Measurements from ENCODE around the gene PEX5.

- TF ChIP-seq ZNF274 (IDR thresholded peaks at IDR 0.05; ENCODE audit: low read depth, low read length) (no peak), SUZ12 (IDR thresholded peaks at IDR 0.05; ENCODE audit: extremely low read depth, insufficient read depth, insufficient read length) (no peak), YY1 (IDR thresholded peaks at IDR 0.05; ENCODE audit: insufficient read depth, insufficient read length) (no peak)
These were observed 21.2 kb downstream of the PEX5 start for GRCh38 chr12:7210642-7211151.
